ENCODE data around the gene C1GALT1.
"Not testable (repeated sequence)": the region's sequence is repeated elsewhere in the genome, so short reads cannot be mapped to it uniquely, and the experiment has no call there.

The C1GALT1 gene

GRCh38 chr7:7173956-7174632, 8.2 kb upstream of the C1GALT1 start:
- DNase-seq: no peak

- DNase-seq: no peak
Observed at GRCh38 chr7:7175075-7175695, 7.2 kb upstream of the C1GALT1 start.

GRCh38 chr7:7176406-7177043, 5.8 kb upstream of the C1GALT1 start:
- DNase-seq: no peak

- no peak for DNase-seq
Observed at GRCh38 chr7:7177044-7177517, 5.3 kb upstream of the C1GALT1 start.

GRCh38 chr7:7178081-7178480, 4.3 kb upstream of the C1GALT1 start:
- no peak for DNase-seq

- no peak for DNase-seq
Observed at GRCh38 chr7:7178906-7179305, 3.4 kb upstream of the C1GALT1 start.

- no peak for DNase-seq
Observed at GRCh38 chr7:7180725-7181449, 1.5 kb upstream of the C1GALT1 start.

GRCh38 chr7:7181519-7182155, 707 bp upstream of the C1GALT1 start:
- no peak for DNase-seq

- DNase-seq: no peak
Observed at GRCh38 chr7:7183061-7183837, 905 bp downstream of the C1GALT1 start.

GRCh38 chr7:7183838-7184463, 1.6 kb downstream of the C1GALT1 start:
- no peak for DNase-seq

- DNase-seq: no peak
Observed at GRCh38 chr7:7185371-7185989, 3.1 kb downstream of the C1GALT1 start.

GRCh38 chr7:7188091-7188490, 5.7 kb downstream of the C1GALT1 start:
- no peak for DNase-seq

GRCh38 chr7:7188742-7189141, 6.4 kb downstream of the C1GALT1 start:
- no peak for DNase-seq

GRCh38 chr7:7190142-7190541, 7.8 kb downstream of the C1GALT1 start:
- no peak for DNase-seq

GRCh38 chr7:7191137-7191536, 8.8 kb downstream of the C1GALT1 start:
- DNase-seq: no peak

GRCh38 chr7:7192798-7193788, 10.7 kb downstream of the C1GALT1 start:
- DNase-seq: not testable (repeated sequence)

GRCh38 chr7:7199592-7199991, 17.2 kb downstream of the C1GALT1 start:
- not testable (repeated sequence) for DNase-seq

- not testable (repeated sequence) for DNase-seq
Observed at GRCh38 chr7:7200255-7200654, 17.9 kb downstream of the C1GALT1 start.

- DNase-seq: no peak
Observed at GRCh38 chr7:7201578-7202374, 19.4 kb downstream of the C1GALT1 start.
